Measurements from ENCODE around the gene TRIM17.

Gene TRIM17

GRCh38 chr1:228366062-228366865 lies 50.4 kb downstream of the TRIM17 start:
- no peak for DNase-seq

GRCh38 chr1:228365271-228366061 lies 51.2 kb downstream of the TRIM17 start:
- DNase-seq, result no peak

GRCh38 chr1:228364706-228365213 lies 51.9 kb downstream of the TRIM17 start:
- DNase-seq, result no peak

GRCh38 chr1:228364068-228364705 lies 52.5 kb downstream of the TRIM17 start:
- no peak for DNase-seq

GRCh38 chr1:228363686-228364067 lies 53.0 kb downstream of the TRIM17 start:
- no peak for DNase-seq

GRCh38 chr1:228362884-228363450 lies 53.7 kb downstream of the TRIM17 start:
- DNase-seq, result no peak

GRCh38 chr1:228362141-228362883 lies 54.3 kb downstream of the TRIM17 start:
- no peak for DNase-seq

- DNase-seq, result no peak
These were observed 55.1 kb downstream of the TRIM17 start for GRCh38 chr1:228361314-228362140.

- no peak for DNase-seq
These were observed 55.9 kb downstream of the TRIM17 start for GRCh38 chr1:228360533-228361313.

- no peak for DNase-seq
These were observed 56.8 kb downstream of the TRIM17 start for GRCh38 chr1:228359613-228360532.

- no peak for DNase-seq
These were observed 57.7 kb downstream of the TRIM17 start for GRCh38 chr1:228358764-228359612.

GRCh38 chr1:228358039-228358763 lies 58.5 kb downstream of the TRIM17 start:
- DNase-seq, result no peak
